Pancreas (tissue), 10 donors: Measurements from ENCODE around the gene AGXT. TPM values are rescaled to one million over a fixed set of nuclear protein-coding genes. Genes with fewer than 3 reads are reported as not detected.
A peak's percentile ranks its signal among the peaks of the same experiment; 100 is the strongest.

ENCODE experiments used
- ATAC-seq, 4 donors: fragments of 200-7000 bp; cut with Tn5 transposase; one replicate each; pipeline versions ENCODE4 v1.8.0 to v1.9.1; 2020; ENCODE audit warnings: mild to moderate bottlenecking in 4 of 4, moderate library complexity in 4 of 4
- DNase-seq, 6 donors: peaks; one replicate each; pipeline ENCODE4 v3.0.0-alpha.2; 2020
- FAIRE-seq: peaks from 2 replicates; lab custom pipeline; 2012; peaks lifted over from hg19 to GRCh38; lab: Jason Lieb, UNC
- H3K27ac ChIP-seq, 4 donors: fragments of 200-600 bp; sonication (generic); 1 replicate in 3 of 4; 2 replicates in 1 of 4; pipeline versions ENCODE4 v1.5.0 to v1.8.0; 2020
- H3K27me3 ChIP-seq, 4 donors: fragments of 200-600 bp; one replicate each; pipeline ENCODE4 v1.8.0; 2021
- H3K36me3 ChIP-seq, 3 donors: fragments of 200-600 bp; sonication (generic) in 1 of 3; one replicate each; pipeline versions ENCODE4 v1.5.0 to v1.8.0; 2020 to 2021
- H3K4me1 ChIP-seq, 3 donors: fragments of 200-600 bp; one replicate each; pipeline ENCODE4 v1.8.0; 2021
- H3K4me3 ChIP-seq, 4 donors: fragments of 200-600 bp; sonication (generic) in 2 of 4; one replicate each; pipeline versions ENCODE4 v1.5.0 to v1.8.0; 2020 to 2021
- H3K9me3 ChIP-seq, 4 donors: fragments of 200-600 bp; one replicate each; pipeline ENCODE4 v1.8.0; 2021
- WGBS, 2 donors: extraction: QIAGEN DNeasy Blood & Tissue Kit; methylation state at CpG; one replicate each; pipeline ENCODE4 v1.1.7; 2013; 5-methylcytosine and 5-hydroxymethylcytosine counted together
- intact Hi-C, 3 donors: fragments of 100-400 bp; cut with DNase I; formaldehyde crosslinking; loops; one replicate each; pipeline versions ENCODE4 v1.11.1 to v1.14.2; 2022
- polyA plus RNA-seq, 2 donors: library from polyadenylated mRNA; stranded (reverse); fragments of 200-250 nt; gene quantifications; one replicate each; pipeline ENCODE4 v1.2.3, GENCODE V29; 2013
- total RNA-seq, 6 donors: library from RNA; stranded (reverse); fragmentation: NEBNext Ultra II Directional in 4 of 6; extraction: Animal tissue kit (Norgen Biotek cat#: 25700) in 4 of 6; gene quantifications; one replicate each; pipeline versions ENCODE4 v1.2.1 to v1.2.4, GENCODE V29; 2021 to 2023
- TF ChIP-seq, protein P1 (sequence below), 4 donors: fragments of 200-600 bp; sonication (generic) in 3 of 4; IDR thresholded peaks; one replicate each; pipeline versions ENCODE4 v1.5.0 to v1.8.0; 2021; ENCODE audit warnings: antibody characterized with exemption in 4 of 4
- donor health status: healthy with polysubstance abuse.
- donor health status: DM: no; HTN: no; CAD: no; lungs with moderate emphysema.
- donor health status: DM: no; HTN: no; CAD: no.
- donor health status: control.
- donor health status: control.
- donor health status: Bipolar disorder and iron deficiency.
- donor health status: DM: yes; HTN: yes; CAD: no.
- donor health status: DM: no; HTN: no; CAD: no.
- donor health status: DM: no; HTN: no; CAD: no.
- donor health status: DM: yes; HTN: yes; CAD: no.

AGXT gene
- total and polyA plus RNA-seq, 8 donors: 0.07 to 0.76 (median 0.08) TPM; not detected in 5

DNA sequence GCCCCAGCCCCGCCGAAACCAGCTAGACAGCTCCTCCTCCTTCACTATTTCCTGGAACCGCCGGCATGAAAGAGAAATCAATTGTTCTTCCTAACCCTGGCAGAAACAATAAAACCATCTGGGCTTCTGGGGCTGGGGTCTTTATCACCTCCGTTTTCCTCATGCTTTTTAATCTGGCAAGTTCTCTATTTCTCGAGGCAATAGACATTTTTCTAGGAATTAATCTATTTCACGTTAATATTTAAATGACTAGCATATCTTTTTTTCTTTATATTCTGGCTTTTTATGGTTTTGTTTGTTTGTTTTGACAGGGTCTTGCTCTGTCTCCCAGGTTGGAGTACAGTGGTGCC lies 47.2 kb upstream of the AGXT start:
- Histone ChIP-seq H3K27ac (no peak overlapping the region), H3K9me3 (no peaks in the 10 kb centered on the region), H3K36me3 (no peaks in the 10 kb centered on the region), H3K27me3 (peaks cover 0 to 5% (median 1%) of the 10 kb centered on the region in 4 donors), H3K4me1 (peaks cover 0 to 4% (median 0%) of the 10 kb centered on the region in 3 donors), H3K4me3 (peak overlapping the region in 1 of 4 donors; percentile 67)
- no peak for DNase-seq
- ATAC-seq: no peak
- TF ChIP-seq, protein P1, sequence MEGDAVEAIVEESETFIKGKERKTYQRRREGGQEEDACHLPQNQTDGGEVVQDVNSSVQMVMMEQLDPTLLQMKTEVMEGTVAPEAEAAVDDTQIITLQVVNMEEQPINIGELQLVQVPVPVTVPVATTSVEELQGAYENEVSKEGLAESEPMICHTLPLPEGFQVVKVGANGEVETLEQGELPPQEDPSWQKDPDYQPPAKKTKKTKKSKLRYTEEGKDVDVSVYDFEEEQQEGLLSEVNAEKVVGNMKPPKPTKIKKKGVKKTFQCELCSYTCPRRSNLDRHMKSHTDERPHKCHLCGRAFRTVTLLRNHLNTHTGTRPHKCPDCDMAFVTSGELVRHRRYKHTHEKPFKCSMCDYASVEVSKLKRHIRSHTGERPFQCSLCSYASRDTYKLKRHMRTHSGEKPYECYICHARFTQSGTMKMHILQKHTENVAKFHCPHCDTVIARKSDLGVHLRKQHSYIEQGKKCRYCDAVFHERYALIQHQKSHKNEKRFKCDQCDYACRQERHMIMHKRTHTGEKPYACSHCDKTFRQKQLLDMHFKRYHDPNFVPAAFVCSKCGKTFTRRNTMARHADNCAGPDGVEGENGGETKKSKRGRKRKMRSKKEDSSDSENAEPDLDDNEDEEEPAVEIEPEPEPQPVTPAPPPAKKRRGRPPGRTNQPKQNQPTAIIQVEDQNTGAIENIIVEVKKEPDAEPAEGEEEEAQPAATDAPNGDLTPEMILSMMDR (IDR thresholded peaks at IDR 0.05): no peak
- WGBS, 2 donors: 35 to 36% methylated on average over 7 of the region's 7 CpGs
- intact Hi-C loops: no loop called here
- no peak for FAIRE-seq

DNA sequence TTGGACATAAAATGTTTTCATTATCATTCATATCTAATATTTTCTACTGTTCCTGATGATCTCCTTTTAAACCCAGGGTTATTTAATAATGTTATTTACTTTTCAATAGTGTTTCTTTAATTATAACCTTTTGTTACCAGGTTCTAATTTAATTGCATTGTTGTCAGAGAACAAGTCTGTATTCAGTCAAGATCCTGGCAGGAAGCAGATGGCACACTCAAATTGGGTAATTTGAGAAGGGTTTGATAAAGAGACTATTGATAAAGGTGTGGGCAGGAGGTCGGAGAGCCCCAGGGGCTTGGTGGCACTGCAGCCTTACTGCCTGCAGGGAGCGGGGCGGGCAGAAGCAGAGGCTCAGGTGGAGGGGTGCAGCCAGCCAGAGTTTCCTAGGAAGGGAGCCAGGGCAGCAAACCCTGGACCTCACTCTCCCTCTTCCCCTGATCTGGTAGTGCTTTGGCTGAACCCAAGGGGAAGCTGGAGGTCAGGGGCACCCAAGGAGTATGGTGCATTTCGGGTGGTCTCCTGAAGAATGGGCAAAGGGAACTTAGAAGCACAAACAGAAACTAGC lies 46.3 kb upstream of the AGXT start:
- Histone ChIP-seq H3K9me3 (no peaks in the 10 kb centered on the region), H3K27me3 (peaks cover 0 to 5% (median 2%) of the 10 kb centered on the region in 4 donors), H3K4me3 (no peak overlapping the region), H3K36me3 (no peaks in the 10 kb centered on the region), H3K4me1 (peaks cover 0 to 4% (median 0%) of the 10 kb centered on the region in 3 donors), H3K27ac (no peak overlapping the region)
- FAIRE-seq (no peak), ATAC-seq (no peak), DNase-seq (no peak)
- TF ChIP-seq, protein P1 (IDR thresholded peaks at IDR 0.05): no peak
- WGBS, 2 donors: 76 to 90% methylated on average over 4 of the region's 4 CpGs
- intact Hi-C loops: no loop called here

DNA sequence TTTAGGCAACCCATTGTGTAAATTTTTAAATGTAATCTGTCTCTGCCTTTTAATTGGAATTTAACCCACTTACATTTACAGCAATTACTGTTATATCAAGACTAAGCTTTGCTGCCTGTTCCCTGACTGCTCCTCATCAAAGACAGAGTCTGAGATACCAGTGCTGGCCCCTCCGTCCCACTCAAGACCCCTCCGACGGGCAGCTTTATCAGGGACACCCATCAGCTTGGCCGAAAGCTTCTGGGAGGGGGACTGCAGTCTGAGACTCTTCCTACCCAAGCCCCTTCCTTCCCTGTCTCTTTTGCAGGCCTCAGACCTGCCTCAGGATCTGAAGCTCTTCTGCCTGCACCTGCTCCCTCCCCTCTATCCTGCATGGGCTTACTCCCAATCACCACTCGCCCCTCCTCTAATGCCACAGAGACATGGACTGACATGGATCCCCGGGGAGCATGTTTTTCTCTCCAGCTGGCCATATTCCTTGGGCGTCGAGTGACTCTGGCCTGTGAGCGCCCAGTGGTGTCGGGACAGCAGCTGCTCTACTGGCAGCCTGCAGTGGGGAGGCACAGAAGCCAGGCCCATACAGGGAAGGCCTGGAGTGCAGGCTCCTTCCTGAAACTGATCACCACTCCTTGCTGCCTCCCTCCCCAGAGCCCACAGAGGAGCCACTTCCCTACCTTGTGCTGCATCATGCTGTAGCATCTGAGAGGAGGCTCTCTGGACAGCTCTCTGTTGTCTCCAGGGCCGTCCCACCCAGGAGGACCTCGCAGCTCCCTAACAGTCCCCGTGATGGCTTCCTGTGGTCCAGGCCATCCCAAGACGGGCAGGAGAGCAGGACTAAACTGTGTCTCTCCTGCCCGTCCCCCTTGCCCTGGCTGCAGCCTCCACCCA lies 44.9 kb upstream of the AGXT start:
- H3K4me1 ChIP-seq: peaks cover 0 to 4% (median 0%) of the 10 kb centered on the region in 3 donors
- peaks cover 0 to 12% (median 4%) of the 10 kb centered on the region in 4 donors for H3K27me3 ChIP-seq
- intact Hi-C loops: no loop called here
- TF ChIP-seq, protein P1 (IDR thresholded peaks at IDR 0.05): no peak
- H3K4me3 ChIP-seq: no peak overlapping the region
- no peaks in the 10 kb centered on the region for H3K36me3 ChIP-seq
- 86 to 88% methylated on average over 15 of the region's 15 CpGs for WGBS, 2 donors
- no peaks in the 10 kb centered on the region for H3K9me3 ChIP-seq
- no peak for FAIRE-seq
- H3K27ac ChIP-seq: no peak overlapping the region
- no peak for DNase-seq
- no peak for ATAC-seq

DNA sequence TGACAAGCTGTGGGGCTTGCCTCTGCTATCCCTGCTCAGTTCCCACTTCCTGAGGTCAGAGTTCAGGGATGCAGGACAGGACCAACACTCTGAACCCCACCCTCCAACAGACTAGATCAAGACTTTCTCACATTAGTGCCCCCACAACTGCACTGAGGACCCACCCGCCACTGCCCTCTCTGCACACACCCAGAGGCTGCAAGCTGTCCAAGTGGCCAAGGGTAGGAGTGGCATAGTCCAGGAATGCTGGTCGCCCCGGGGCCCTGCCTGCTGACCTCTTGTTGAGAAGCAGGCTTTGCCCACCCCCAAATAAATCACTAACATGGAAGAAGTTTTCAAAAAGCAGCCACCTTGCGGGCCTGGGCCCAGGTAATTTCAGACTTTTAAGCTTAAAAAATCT lies 43.1 kb upstream of the AGXT start:
- intact Hi-C loops: no loop called here
- DNase-seq: no peak
- Histone ChIP-seq H3K9me3 (no peaks in the 10 kb centered on the region), H3K27ac (no peak overlapping the region), H3K4me3 (no peak overlapping the region), H3K36me3 (no peaks in the 10 kb centered on the region), H3K4me1 (peaks cover 0 to 4% (median 0%) of the 10 kb centered on the region in 3 donors), H3K27me3 (peaks cover 0 to 20% (median 4%) of the 10 kb centered on the region in 4 donors)
- 72 to 85% methylated on average over 4 of the region's 4 CpGs for WGBS, 2 donors
- TF ChIP-seq, protein P1 (IDR thresholded peaks at IDR 0.05): no peak
- no peak for FAIRE-seq
- ATAC-seq: no peak
